Measurements from ENCODE around the gene CACFD1. TPM values are rescaled to one million over a fixed set of nuclear protein-coding genes. Genes with fewer than 3 reads are reported as not detected.

CACFD1 gene
- total and polyA plus RNA-seq, 2 of the 13 experiments (the other 11 are each of a cell fraction or from before 2014, with no cell fraction given) = 13.8 to 14.6 TPM

DNA sequence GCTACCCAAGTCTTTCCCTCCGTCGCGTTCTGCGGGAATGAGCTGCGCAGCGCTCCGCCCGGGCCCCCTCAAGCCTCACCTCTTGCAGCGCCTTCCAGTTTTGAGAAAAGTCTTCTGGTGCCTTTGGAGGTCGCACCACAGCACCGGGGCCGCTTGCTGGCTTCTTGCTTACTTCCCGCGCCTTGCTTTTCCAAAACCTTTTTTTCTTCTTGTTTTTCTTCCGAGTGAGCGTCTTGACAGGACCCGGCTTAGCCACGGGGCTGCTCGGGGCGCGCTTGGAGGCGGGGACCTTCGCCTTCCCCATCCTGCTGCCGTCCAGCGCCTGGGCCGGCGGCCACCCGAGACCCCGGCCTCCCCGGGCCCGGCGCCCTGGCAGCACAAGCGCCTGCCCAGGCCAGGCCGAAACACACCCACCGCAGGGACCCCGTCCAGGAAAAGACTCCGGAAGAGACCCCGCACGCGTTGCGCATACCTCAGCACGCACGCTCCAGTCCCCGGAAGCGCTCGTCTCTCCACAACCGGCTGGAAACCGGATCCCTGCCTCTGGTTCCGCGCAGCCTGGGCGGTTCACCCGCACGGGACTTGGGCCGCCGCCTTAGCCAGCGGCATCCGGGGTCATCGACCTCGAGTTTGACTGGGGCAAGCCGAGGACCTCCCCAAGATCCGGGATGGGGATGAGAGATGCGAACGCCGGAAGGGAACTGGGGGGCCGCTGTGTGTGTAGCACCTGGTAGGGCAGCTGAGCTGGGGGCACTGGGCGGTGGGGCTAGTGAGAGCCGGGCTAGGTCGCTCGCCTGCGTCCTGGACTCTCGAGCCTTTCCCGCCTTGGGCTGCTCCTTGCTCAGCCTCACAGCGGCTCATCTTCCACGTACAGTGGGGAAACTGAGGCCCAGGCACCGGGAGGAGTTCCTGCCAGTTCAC, 42.0 kb upstream of the CACFD1 start, which contains the start of gene REXO4 (continued):
- TF ChIP-seq, protein P1, sequence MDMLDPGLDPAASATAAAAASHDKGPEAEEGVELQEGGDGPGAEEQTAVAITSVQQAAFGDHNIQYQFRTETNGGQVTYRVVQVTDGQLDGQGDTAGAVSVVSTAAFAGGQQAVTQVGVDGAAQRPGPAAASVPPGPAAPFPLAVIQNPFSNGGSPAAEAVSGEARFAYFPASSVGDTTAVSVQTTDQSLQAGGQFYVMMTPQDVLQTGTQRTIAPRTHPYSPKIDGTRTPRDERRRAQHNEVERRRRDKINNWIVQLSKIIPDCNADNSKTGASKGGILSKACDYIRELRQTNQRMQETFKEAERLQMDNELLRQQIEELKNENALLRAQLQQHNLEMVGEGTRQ (IDR thresholded peaks at IDR 0.05; ENCODE audit: low read depth, low read length) = no peak
- TF ChIP-seq, protein P1 (CRISPR knock-in tag; IDR thresholded peaks at IDR 0.05; ENCODE audit: borderline replicate concordance) = no peak
- TF ChIP-seq, protein P2, sequence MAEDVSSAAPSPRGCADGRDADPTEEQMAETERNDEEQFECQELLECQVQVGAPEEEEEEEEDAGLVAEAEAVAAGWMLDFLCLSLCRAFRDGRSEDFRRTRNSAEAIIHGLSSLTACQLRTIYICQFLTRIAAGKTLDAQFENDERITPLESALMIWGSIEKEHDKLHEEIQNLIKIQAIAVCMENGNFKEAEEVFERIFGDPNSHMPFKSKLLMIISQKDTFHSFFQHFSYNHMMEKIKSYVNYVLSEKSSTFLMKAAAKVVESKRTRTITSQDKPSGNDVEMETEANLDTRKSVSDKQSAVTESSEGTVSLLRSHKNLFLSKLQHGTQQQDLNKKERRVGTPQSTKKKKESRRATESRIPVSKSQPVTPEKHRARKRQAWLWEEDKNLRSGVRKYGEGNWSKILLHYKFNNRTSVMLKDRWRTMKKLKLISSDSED (CRISPR knock-in tag; IDR thresholded peaks at IDR 0.05) = no peak
- TF ChIP-seq ZNF530 (CRISPR knock-in tag; IDR thresholded peaks at IDR 0.05; ENCODE audit: low read depth) = no peak
- TF ChIP-seq, protein P3, sequence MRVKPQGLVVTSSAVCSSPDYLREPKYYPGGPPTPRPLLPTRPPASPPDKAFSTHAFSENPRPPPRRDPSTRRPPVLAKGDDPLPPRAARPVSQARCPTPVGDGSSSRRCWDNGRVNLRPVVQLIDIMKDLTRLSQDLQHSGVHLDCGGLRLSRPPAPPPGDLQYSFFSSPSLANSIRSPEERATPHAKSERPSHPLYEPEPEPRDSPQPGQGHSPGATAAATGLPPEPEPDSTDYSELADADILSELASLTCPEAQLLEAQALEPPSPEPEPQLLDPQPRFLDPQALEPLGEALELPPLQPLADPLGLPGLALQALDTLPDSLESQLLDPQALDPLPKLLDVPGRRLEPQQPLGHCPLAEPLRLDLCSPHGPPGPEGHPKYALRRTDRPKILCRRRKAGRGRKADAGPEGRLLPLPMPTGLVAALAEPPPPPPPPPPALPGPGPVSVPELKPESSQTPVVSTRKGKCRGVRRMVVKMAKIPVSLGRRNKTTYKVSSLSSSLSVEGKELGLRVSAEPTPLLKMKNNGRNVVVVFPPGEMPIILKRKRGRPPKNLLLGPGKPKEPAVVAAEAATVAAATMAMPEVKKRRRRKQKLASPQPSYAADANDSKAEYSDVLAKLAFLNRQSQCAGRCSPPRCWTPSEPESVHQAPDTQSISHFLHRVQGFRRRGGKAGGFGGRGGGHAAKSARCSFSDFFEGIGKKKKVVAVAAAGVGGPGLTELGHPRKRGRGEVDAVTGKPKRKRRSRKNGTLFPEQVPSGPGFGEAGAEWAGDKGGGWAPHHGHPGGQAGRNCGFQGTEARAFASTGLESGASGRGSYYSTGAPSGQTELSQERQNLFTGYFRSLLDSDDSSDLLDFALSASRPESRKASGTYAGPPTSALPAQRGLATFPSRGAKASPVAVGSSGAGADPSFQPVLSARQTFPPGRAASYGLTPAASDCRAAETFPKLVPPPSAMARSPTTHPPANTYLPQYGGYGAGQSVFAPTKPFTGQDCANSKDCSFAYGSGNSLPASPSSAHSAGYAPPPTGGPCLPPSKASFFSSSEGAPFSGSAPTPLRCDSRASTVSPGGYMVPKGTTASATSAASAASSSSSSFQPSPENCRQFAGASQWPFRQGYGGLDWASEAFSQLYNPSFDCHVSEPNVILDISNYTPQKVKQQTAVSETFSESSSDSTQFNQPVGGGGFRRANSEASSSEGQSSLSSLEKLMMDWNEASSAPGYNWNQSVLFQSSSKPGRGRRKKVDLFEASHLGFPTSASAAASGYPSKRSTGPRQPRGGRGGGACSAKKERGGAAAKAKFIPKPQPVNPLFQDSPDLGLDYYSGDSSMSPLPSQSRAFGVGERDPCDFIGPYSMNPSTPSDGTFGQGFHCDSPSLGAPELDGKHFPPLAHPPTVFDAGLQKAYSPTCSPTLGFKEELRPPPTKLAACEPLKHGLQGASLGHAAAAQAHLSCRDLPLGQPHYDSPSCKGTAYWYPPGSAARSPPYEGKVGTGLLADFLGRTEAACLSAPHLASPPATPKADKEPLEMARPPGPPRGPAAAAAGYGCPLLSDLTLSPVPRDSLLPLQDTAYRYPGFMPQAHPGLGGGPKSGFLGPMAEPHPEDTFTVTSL (CRISPR knock-in tag; IDR thresholded peaks at IDR 0.05; ENCODE audit: borderline replicate concordance) = peak; percentile 73; the same call in 1 of the 2 replicates
- TF ChIP-seq ZNF460 (CRISPR knock-in tag; IDR thresholded peaks at IDR 0.05; ENCODE audit: borderline replicate concordance) = peak; percentile 81; the same call in 1 of the 2 replicates
- TF ChIP-seq, protein P4, sequence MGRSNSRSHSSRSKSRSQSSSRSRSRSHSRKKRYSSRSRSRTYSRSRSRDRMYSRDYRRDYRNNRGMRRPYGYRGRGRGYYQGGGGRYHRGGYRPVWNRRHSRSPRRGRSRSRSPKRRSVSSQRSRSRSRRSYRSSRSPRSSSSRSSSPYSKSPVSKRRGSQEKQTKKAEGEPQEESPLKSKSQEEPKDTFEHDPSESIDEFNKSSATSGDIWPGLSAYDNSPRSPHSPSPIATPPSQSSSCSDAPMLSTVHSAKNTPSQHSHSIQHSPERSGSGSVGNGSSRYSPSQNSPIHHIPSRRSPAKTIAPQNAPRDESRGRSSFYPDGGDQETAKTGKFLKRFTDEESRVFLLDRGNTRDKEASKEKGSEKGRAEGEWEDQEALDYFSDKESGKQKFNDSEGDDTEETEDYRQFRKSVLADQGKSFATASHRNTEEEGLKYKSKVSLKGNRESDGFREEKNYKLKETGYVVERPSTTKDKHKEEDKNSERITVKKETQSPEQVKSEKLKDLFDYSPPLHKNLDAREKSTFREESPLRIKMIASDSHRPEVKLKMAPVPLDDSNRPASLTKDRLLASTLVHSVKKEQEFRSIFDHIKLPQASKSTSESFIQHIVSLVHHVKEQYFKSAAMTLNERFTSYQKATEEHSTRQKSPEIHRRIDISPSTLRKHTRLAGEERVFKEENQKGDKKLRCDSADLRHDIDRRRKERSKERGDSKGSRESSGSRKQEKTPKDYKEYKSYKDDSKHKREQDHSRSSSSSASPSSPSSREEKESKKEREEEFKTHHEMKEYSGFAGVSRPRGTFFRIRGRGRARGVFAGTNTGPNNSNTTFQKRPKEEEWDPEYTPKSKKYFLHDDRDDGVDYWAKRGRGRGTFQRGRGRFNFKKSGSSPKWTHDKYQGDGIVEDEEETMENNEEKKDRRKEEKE (IDR thresholded peaks at IDR 0.05) = no peak
- peak; percentile 71; the same call in 1 of the 2 replicates for TF ChIP-seq ZNF614 (CRISPR knock-in tag; IDR thresholded peaks at IDR 0.05; ENCODE audit: borderline replicate concordance)
- peak; percentile 87 for TF ChIP-seq KDM2A (CRISPR knock-in tag; IDR thresholded peaks at IDR 0.05; ENCODE audit: borderline replicate concordance, low read depth)
- TF ChIP-seq NFIC (IDR thresholded peaks at IDR 0.05; ENCODE audit: low read length) = no peak
- TF ChIP-seq, protein P5, sequence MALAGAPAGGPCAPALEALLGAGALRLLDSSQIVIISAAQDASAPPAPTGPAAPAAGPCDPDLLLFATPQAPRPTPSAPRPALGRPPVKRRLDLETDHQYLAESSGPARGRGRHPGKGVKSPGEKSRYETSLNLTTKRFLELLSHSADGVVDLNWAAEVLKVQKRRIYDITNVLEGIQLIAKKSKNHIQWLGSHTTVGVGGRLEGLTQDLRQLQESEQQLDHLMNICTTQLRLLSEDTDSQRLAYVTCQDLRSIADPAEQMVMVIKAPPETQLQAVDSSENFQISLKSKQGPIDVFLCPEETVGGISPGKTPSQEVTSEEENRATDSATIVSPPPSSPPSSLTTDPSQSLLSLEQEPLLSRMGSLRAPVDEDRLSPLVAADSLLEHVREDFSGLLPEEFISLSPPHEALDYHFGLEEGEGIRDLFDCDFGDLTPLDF (CRISPR knock-in tag; IDR thresholded peaks at IDR 0.05) = peak; percentile 46; the same call in 1 of the 2 replicates
- TF ChIP-seq SMAD9 (CRISPR knock-in tag; IDR thresholded peaks at IDR 0.05) = no peak
- TF ChIP-seq, protein P6, sequence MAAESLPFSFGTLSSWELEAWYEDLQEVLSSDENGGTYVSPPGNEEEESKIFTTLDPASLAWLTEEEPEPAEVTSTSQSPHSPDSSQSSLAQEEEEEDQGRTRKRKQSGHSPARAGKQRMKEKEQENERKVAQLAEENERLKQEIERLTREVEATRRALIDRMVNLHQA (CRISPR knock-in tag; IDR thresholded peaks at IDR 0.05) = no peak

All from HepG2 (cell line).